HG03521 (cell line): Measurements from ENCODE around the gene PAPOLG.
"Not testable (repeated sequence)": the region's sequence is repeated elsewhere in the genome, so short reads cannot be mapped to it uniquely, and the experiment has no call there.

Experiments
- ATAC-seq: cut with Tn5 transposase; IDR thresholded peaks from one replicate; pipeline ENCODE4 v1.9.1; 2021; ENCODE audit warnings: mild to moderate bottlenecking, moderate library complexity; ENCODE audit not compliant: unreplicated experiment

The PAPOLG gene

GRCh38 chr2:60771508-60771907 lies 15.4 kb downstream of the PAPOLG start:
- no peak for ATAC-seq

GRCh38 chr2:60775048-60775639 lies 19.1 kb downstream of the PAPOLG start:
- ATAC-seq = no peak

- ATAC-seq = no peak
These were observed 22.3 kb downstream of the PAPOLG start for GRCh38 chr2:60778352-60778751.

- no peak for ATAC-seq
These were observed 23.4 kb downstream of the PAPOLG start for GRCh38 chr2:60779426-60779825.

- no peak for ATAC-seq
These were observed 24.7 kb downstream of the PAPOLG start for GRCh38 chr2:60780721-60781120.

GRCh38 chr2:60793169-60793568 lies 37.1 kb downstream of the PAPOLG start:
- no peak for ATAC-seq

GRCh38 chr2:60794271-60794863 lies 38.3 kb downstream of the PAPOLG start:
- ATAC-seq = no peak

- ATAC-seq = no peak
These were observed 40.8 kb downstream of the PAPOLG start for GRCh38 chr2:60796573-60797509.

- no peak for ATAC-seq
These were observed 48.4 kb downstream of the PAPOLG start for GRCh38 chr2:60804473-60804872.

GRCh38 chr2:60806595-60806987 lies 50.5 kb downstream of the PAPOLG start:
- ATAC-seq = no peak

GRCh38 chr2:60806988-60807681 lies 51.1 kb downstream of the PAPOLG start:
- ATAC-seq = peak; percentile 36

GRCh38 chr2:60808330-60808801 lies 52.3 kb downstream of the PAPOLG start:
- no peak for ATAC-seq

GRCh38 chr2:60811491-60812375 lies 55.7 kb downstream of the PAPOLG start:
- ATAC-seq = no peak

- ATAC-seq = not testable (repeated sequence)
These were observed 61.1 kb downstream of the PAPOLG start for GRCh38 chr2:60817191-60817590.

- no peak for ATAC-seq
These were observed 62.2 kb downstream of the PAPOLG start for GRCh38 chr2:60818272-60818671.

- ATAC-seq = no peak
These were observed 63.2 kb downstream of the PAPOLG start for GRCh38 chr2:60819155-60819862.

- ATAC-seq = no peak
These were observed 63.9 kb downstream of the PAPOLG start for GRCh38 chr2:60819936-60820335.

- no peak for ATAC-seq
These were observed 64.5 kb downstream of the PAPOLG start for GRCh38 chr2:60820416-60821132.

GRCh38 chr2:60821133-60821469 lies 65.0 kb downstream of the PAPOLG start:
- no peak for ATAC-seq
